ENCODE measurements around the gene PDCD1LG2. TPM values are rescaled to one million over a fixed set of nuclear protein-coding genes. Genes with fewer than 3 reads are reported as not detected.

The PDCD1LG2 gene
- polyA plus RNA-seq, 1 of the 3 experiments (the other 2 are of a cell fraction) = 11.1 TPM

DNA sequence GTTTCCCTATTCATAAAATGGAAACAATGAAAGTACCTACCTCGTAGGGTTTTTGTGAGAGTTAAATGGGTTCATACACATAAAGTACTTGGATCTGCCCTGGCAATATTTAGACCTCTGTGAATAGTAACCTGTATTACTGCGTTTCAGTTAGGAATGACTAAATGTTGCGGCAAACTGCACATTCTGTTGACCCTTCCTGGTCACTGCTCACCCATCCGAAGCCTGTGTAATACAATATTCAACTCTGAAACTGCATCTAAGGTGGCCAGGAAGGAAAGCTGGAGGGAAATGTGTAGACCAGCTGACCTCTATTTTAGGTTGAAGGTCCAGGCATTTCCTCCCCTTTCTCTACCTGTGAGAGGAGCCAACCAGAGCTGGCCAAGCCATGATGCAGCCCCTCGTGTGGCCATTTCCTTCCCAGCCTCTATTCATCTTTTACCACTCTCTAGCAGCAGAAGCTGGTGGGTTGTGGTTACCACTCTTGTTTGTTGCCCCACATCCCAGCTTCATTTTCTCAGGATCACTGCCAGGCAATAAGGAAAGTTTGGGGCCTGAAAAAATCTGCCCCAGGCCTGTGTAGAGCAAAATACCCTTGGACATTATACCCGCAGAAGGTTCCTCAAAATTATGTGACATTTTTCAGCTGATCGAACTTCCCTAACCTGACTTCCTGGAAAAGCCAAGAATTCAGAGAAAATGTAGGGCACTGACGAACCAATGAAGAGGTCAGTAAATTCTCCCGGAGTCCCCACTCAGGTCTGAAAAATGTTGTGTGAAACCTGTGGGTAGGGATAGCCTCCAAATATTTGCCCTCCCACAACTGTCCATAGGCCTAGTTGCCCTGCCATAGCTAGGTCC, 20.5 kb upstream of the PDCD1LG2 start:
- no peaks in the 10 kb centered on the region for H3K27me3 ChIP-seq (ENCODE audit: insufficient read depth)
- no peak overlapping the region for H3K27ac ChIP-seq (ENCODE audit: low read depth in 2 of 2, low read length in 1 of 2)
- no peak overlapping the region for H3K4me2 ChIP-seq
- no peaks in the 10 kb centered on the region for H3K9me2 ChIP-seq
- H3K4me3 ChIP-seq (ENCODE audit: low read depth in 2 of 2, low read length in 1 of 2) = no peak overlapping the region
- TF ChIP-seq JUND (IDR thresholded peaks at IDR 0.05) = no peak
- peaks cover 0 to 7% of the 10 kb centered on the region in 2 experiments; a peak in 1 of 4 replicates for H3K4me1 ChIP-seq (ENCODE audit: control insufficient read depth in 1 of 2, insufficient read depth in 2 of 2, low read depth in 1 of 2, low read length in 1 of 2)
- H2AFZ ChIP-seq (ENCODE audit: low read depth) = no peak overlapping the region
- H3F3A ChIP-seq (replicated peaks; ENCODE audit: insufficient read depth) = peaks cover 19% of the 10 kb centered on the region
- no peaks in the 10 kb centered on the region for H3K79me2 ChIP-seq (ENCODE audit: insufficient read depth)
- no peak for DNase-seq
- H3K36me3 ChIP-seq (replicated peaks in 1 of 2; ENCODE audit: control insufficient read depth in 1 of 2, insufficient read depth in 2 of 2, low read length in 1 of 2) = no peaks in the 10 kb centered on the region
- no peaks in the 10 kb centered on the region for H3K9me3 ChIP-seq
- H4K20me1 ChIP-seq (ENCODE audit: insufficient read depth) = no peaks in the 10 kb centered on the region
- CTCF ChIA-PET = interaction anchor here (0.7 to 1.2 kb wide), 4 partner anchors 32 to 304 kb away, joined by 3 to 4 read pairs (median 3); partner anchors contain the start of gene CD274
- POLR2A ChIA-PET = no interaction called here
- H3K9ac ChIP-seq = no peak overlapping the region
- WGBS (ENCODE audit: low lambda C conversion rate) = 87% methylated on average over 9 of the region's 9 CpGs

DNA sequence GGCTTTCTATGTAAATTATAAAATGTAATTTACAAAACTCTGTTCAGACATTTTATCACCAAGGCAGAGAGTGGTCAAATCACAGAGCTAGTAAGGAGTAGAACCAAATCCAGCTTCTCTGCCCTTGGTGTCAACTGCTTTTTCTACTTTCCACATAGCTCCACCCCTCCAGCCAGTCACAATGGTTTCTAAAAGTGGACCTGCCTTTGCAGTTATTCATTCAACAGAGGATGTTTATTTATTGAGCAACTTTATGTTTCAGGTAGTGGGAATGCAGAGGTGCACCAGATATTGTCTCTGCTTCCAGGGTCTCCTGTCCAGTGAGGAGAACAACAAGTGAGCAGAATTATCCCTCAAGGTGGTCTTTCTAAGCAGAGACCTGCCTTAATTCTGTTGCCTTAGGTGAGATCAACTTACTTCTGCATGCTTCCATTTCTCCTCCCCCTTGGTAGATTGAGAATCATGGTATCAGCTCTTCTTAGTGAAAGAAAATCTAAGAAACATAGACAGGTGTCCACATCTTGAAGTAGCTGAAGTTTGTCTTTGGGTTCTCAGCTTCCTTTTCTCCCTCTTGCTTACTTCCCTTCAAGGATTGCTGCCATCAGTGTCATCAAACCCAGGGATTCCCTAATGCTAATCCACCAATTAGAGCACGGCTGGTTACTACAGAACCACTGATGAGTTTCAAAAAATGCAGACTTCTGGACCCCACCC, 17.2 kb upstream of the PDCD1LG2 start:
- ChIA-PET POLR2A (no interaction called here), CTCF (interaction anchor here (1.0 to 1.1 kb wide), 2 partner anchors 44 to 97 kb away, joined by 3 read pairs; no protein-coding TSS in a partner anchor)
- WGBS (ENCODE audit: low lambda C conversion rate) = 100% methylated on average over 1 of the region's 1 CpG
- Histone ChIP-seq H4K20me1 (ENCODE audit: insufficient read depth) (no peaks in the 10 kb centered on the region), H3K4me2 (peak overlapping the region; percentile 54; the same call in 1 of the 2 replicates), H3F3A (replicated peaks; ENCODE audit: insufficient read depth) (peaks cover 30% of the 10 kb centered on the region), H3K27ac (ENCODE audit: low read depth in 2 of 2, low read length in 1 of 2) (peak overlapping the region in 1 of 2 experiments; percentile 88; a peak in 2 of 4 replicates), H3K9me3 (no peaks in the 10 kb centered on the region), H3K79me2 (ENCODE audit: insufficient read depth) (no peaks in the 10 kb centered on the region), H3K36me3 (replicated peaks in 1 of 2; ENCODE audit: control insufficient read depth in 1 of 2, insufficient read depth in 2 of 2, low read length in 1 of 2) (no peaks in the 10 kb centered on the region), H3K27me3 (ENCODE audit: insufficient read depth) (no peaks in the 10 kb centered on the region), H3K9me2 (no peaks in the 10 kb centered on the region), H3K9ac (no peak overlapping the region), H3K4me3 (ENCODE audit: low read depth in 2 of 2, low read length in 1 of 2) (no peak overlapping the region), H3K4me1 (ENCODE audit: control insufficient read depth in 1 of 2, insufficient read depth in 2 of 2, low read depth in 1 of 2, low read length in 1 of 2) (peaks cover 0 to 7% of the 10 kb centered on the region in 2 experiments; a peak in 1 of 4 replicates), H2AFZ (ENCODE audit: low read depth) (peak overlapping the region; percentile 90; the same call in 1 of the 2 replicates)
- no peak for TF ChIP-seq RFX5 (IDR thresholded peaks at IDR 0.05; ENCODE audit: low read length)
- no peak for TF ChIP-seq USF2 (IDR thresholded peaks at IDR 0.05; ENCODE audit: borderline replicate concordance, low read depth, low read length)
- no peak for TF ChIP-seq CHD2 (IDR thresholded peaks at IDR 0.05; ENCODE audit: low read length, partially characterized antibody)
- TF ChIP-seq FOXJ3 (CRISPR knock-in tag; IDR thresholded peaks at IDR 0.05) = no peak
- no peak for TF ChIP-seq GABPA (IDR thresholded peaks at IDR 0.05; ENCODE audit: low read depth)
- no peak for TF ChIP-seq SMC3 (IDR thresholded peaks at IDR 0.05; ENCODE audit: low read depth, low read length)
- TF ChIP-seq NRF1 (IDR thresholded peaks at IDR 0.05; ENCODE audit: low read depth, low read length) = no peak
- TF ChIP-seq ZBTB33 (IDR thresholded peaks at IDR 0.05; ENCODE audit: borderline replicate concordance, low read depth) = no peak
- no peak for TF ChIP-seq FOSL2 (IDR thresholded peaks at IDR 0.05; ENCODE audit: borderline replicate concordance, low read depth)
- no peak for TF ChIP-seq MXI1 (IDR thresholded peaks at IDR 0.05; ENCODE audit: low read depth, low read length)
- TF ChIP-seq RXRA (IDR thresholded peaks at IDR 0.05; ENCODE audit: borderline replicate concordance, low read depth) = no peak
- no peak for TF ChIP-seq RAD21 (IDR thresholded peaks at IDR 0.05; ENCODE audit: low read length)
- TF ChIP-seq, protein P1, sequence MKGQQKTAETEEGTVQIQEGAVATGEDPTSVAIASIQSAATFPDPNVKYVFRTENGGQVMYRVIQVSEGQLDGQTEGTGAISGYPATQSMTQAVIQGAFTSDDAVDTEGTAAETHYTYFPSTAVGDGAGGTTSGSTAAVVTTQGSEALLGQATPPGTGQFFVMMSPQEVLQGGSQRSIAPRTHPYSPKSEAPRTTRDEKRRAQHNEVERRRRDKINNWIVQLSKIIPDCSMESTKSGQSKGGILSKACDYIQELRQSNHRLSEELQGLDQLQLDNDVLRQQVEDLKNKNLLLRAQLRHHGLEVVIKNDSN (IDR thresholded peaks at IDR 0.05; ENCODE audit: borderline replicate concordance, low read depth) = no peak
- no peak for TF ChIP-seq ELF1 (IDR thresholded peaks at IDR 0.05)
- TF ChIP-seq YY1 (IDR thresholded peaks at IDR 0.05; ENCODE audit: low read depth) = no peak
- no peak for TF ChIP-seq EP300 (IDR thresholded peaks at IDR 0.05; ENCODE audit: borderline replicate concordance in 1 of 2, low read depth in 1 of 2, low read length in 1 of 2)
- no peak for TF ChIP-seq TEAD4 (IDR thresholded peaks at IDR 0.05; ENCODE audit: borderline replicate concordance, insufficient read depth)
- no peak for TF ChIP-seq JUND (IDR thresholded peaks at IDR 0.05)
- DNase-seq = no peak

Data from SK-N-SH (cell line).